ENCODE results near the gene PJVK. TPM values are rescaled to one million over a fixed set of nuclear protein-coding genes. Genes with fewer than 3 reads are reported as not detected.
"Not testable (repeated sequence)": the region's sequence is repeated elsewhere in the genome, so short reads cannot be mapped to it uniquely, and the experiment has no call there.

The PJVK gene
- total and polyA plus RNA-seq, 2 of the 4 experiments (the other 2 are of a cell fraction), result 0.72 to 2.4 TPM

DNA sequence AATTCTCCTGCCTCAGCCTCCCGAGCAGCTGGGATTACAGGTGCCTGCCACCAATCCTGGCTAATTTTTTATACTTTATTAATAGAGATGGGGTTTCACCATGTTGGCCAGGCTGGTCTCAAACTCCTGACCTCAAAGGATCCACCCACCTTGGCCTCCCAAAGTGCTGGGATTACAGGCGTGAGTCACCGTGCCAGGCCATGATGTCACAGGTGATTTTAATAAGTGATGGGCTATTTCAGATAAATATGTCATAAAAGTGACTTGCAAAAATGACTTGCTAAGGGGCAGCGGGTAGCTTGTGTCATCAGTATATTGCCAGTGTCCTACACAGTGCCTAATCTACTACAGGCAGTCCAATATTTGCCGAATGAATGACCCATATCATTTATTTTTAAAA lies 20.1 kb downstream of the PJVK start:
- H2BK5ac ChIP-seq (ENCODE audit: low read depth, low read length, poor library complexity, severe bottlenecking); H3K9ac ChIP-seq (ENCODE audit: low read depth, low read length); H3K4me3 ChIP-seq (ENCODE audit: insufficient read depth, low read depth, low read length); dilution Hi-C loops (cut with HindIII; ENCODE audit: low sequenced_read_pairs, unreplicated experiment); H2BK120ac ChIP-seq (ENCODE audit: low read depth, low read length); H3K4me2 ChIP-seq (ENCODE audit: low read depth, low read length); BruUV-seq (replicated peaks); H3K27me3 ChIP-seq (ENCODE audit: control insufficient read depth, insufficient read depth, low read length); in situ Hi-C loops (cut with MboI; ENCODE audit: low sequenced_read_pairs); H4K8ac ChIP-seq (ENCODE audit: low read depth in 2 of 2, low read length in 2 of 2); H4K20me1 ChIP-seq (ENCODE audit: insufficient read depth, low read length); H2AK5ac ChIP-seq (ENCODE audit: low read depth, low read length); H3K4me1 ChIP-seq (ENCODE audit: control insufficient read depth, insufficient read depth, low read length); H4K91ac ChIP-seq (ENCODE audit: insufficient read depth, low read depth, low read length); intact Hi-C loops (cut with micrococcal nuclease); H3K9me3 ChIP-seq (ENCODE audit: control insufficient read depth, insufficient read depth, low read length); DNase-seq; H2AFZ ChIP-seq (replicated peaks; ENCODE audit: low read length, poor library complexity); H3K79me1 ChIP-seq (ENCODE audit: low read depth in 1 of 2, low read length in 2 of 2); H2AK9ac ChIP-seq (replicated peaks; ENCODE audit: low read depth, low read length, poor library complexity); H3K27ac ChIP-seq (ENCODE audit: insufficient read depth, low read length); H2BK15ac ChIP-seq (ENCODE audit: low read depth, low read length); ATAC-seq (ENCODE audit: low read depth); H3K4ac ChIP-seq (ENCODE audit: low read depth, low read length); H3K9me1 ChIP-seq (ENCODE audit: insufficient read depth, low read length); H2BK20ac ChIP-seq (ENCODE audit: low read depth, low read length); H3K56ac ChIP-seq (ENCODE audit: extremely low read depth, insufficient read depth, low read length); H3K23ac ChIP-seq (ENCODE audit: low read depth, low read length); H3K36me3 ChIP-seq (ENCODE audit: control insufficient read depth, insufficient read depth, low read length); H4K5ac ChIP-seq (ENCODE audit: low read depth, low read length); H3K18ac ChIP-seq (ENCODE audit: low read depth, low read length); H3K14ac ChIP-seq (replicated peaks; ENCODE audit: low read depth, low read length): not testable (repeated sequence)
- ChIA-PET POLR2A (ENCODE audit: unreplicated experiment) (interaction anchor here (0.9 kb wide), 1 partner anchor 11 kb away, joined by 4 read pairs; no protein-coding TSS in a partner anchor), CTCF (interaction anchor here (0.9 kb wide), 1 partner anchor 18 kb away, joined by 3 read pairs; no protein-coding TSS in a partner anchor)
- WGBS, 2 experiments (ENCODE audit: extremely low coverage in 2 of 2, insufficient read length in 1 of 2), result no CpG with 5 or more reads among the region's 5 CpGs
